ENCODE results near the gene TERT. TPM values are rescaled to one million over a fixed set of nuclear protein-coding genes. Genes with fewer than 3 reads are reported as not detected.

Gene TERT
- total and polyA plus RNA-seq, 8 donors, result 0.19 to 4.0 (median 0.38) TPM; not detected in 4

- peaks cover 0 to 71% (median 0%) of the 10 kb centered on the region in 3 donors for H3K27me3 ChIP-seq
- H3K4me1 ChIP-seq, result peaks cover 0 to 9% (median 3%) of the 10 kb centered on the region in 4 donors
- H3K9me3 ChIP-seq, result no peaks in the 10 kb centered on the region
- TF ChIP-seq EP300 (IDR thresholded peaks at IDR 0.05) (no peak), POLR2A (IDR thresholded peaks at IDR 0.05) (no peak), POLR2AphosphoS5 (IDR thresholded peaks at IDR 0.05) (no peak), CTCF (IDR thresholded peaks at IDR 0.05) (no peak)
- intact Hi-C loops (cut with DNase I; ENCODE audit: low total_unique reads), result no loop called here
- no peak overlapping the region for H3K4me3 ChIP-seq
- WGBS, 5 donors, result 73 to 83% (median 79%) methylated on average over 6 of the region's 6 CpGs
- H3K36me3 ChIP-seq, result no peaks in the 10 kb centered on the region
- no peak for DNase-seq
- no peak overlapping the region for H3K27ac ChIP-seq
Measured at GRCh38 chr5:1207555-1207954, 87.3 kb downstream of the TERT start.

GRCh38 chr5:1206521-1207412 is 88.1 kb downstream of the TERT start:
- no peak overlapping the region for H3K4me3 ChIP-seq
- no peak overlapping the region for H3K27ac ChIP-seq
- no peak for TF ChIP-seq POLR2A (IDR thresholded peaks at IDR 0.05)
- TF ChIP-seq POLR2AphosphoS5 (IDR thresholded peaks at IDR 0.05), result no peak
- TF ChIP-seq CTCF (IDR thresholded peaks at IDR 0.05), result no peak
- TF ChIP-seq EP300 (IDR thresholded peaks at IDR 0.05), result no peak
- WGBS, 5 donors, result 75 to 82% (median 78%) methylated on average over 42 to 49 of the region's 49 CpGs
- no peaks in the 10 kb centered on the region for H3K36me3 ChIP-seq
- DNase-seq, result no peak
- intact Hi-C loops (cut with DNase I; ENCODE audit: low total_unique reads), result no loop called here
- no peaks in the 10 kb centered on the region for H3K9me3 ChIP-seq
- peaks cover 0 to 79% (median 0%) of the 10 kb centered on the region in 3 donors for H3K27me3 ChIP-seq
- peaks cover 0 to 9% (median 4%) of the 10 kb centered on the region in 4 donors for H3K4me1 ChIP-seq

GRCh38 chr5:1205255-1206180 is 89.3 kb downstream of the TERT start:
- intact Hi-C loops (cut with DNase I; ENCODE audit: low total_unique reads), result no loop called here
- H3K36me3 ChIP-seq, result no peaks in the 10 kb centered on the region
- WGBS, 5 donors, result 68 to 74% (median 73%) methylated on average over 11 of the region's 11 CpGs

More at GRCh38 chr5:1205255-1206180, 89.3 kb downstream of the TERT start:
- H3K27ac ChIP-seq, result no peak overlapping the region
- H3K4me3 ChIP-seq, result no peak overlapping the region
- TF ChIP-seq CTCF (IDR thresholded peaks at IDR 0.05) (no peak), EP300 (IDR thresholded peaks at IDR 0.05) (no peak)
- no peak for DNase-seq
- H3K4me1 ChIP-seq, result peaks cover 0 to 18% (median 16%) of the 10 kb centered on the region in 4 donors
- peaks cover 0 to 91% (median 0%) of the 10 kb centered on the region in 3 donors for H3K27me3 ChIP-seq
- no peaks in the 10 kb centered on the region for H3K9me3 ChIP-seq

All from stomach (tissue), 9 donors.